GM19372 (cell line): ENCODE results near the gene BSX.

ENCODE experiments used
- ATAC-seq: cut with Tn5 transposase; IDR thresholded peaks from one replicate; pipeline ENCODE4 v1.9.1; 2021; ENCODE audit warnings: mild to moderate bottlenecking, low read depth, moderate library complexity; ENCODE audit not compliant: unreplicated experiment

BSX gene

DNA sequence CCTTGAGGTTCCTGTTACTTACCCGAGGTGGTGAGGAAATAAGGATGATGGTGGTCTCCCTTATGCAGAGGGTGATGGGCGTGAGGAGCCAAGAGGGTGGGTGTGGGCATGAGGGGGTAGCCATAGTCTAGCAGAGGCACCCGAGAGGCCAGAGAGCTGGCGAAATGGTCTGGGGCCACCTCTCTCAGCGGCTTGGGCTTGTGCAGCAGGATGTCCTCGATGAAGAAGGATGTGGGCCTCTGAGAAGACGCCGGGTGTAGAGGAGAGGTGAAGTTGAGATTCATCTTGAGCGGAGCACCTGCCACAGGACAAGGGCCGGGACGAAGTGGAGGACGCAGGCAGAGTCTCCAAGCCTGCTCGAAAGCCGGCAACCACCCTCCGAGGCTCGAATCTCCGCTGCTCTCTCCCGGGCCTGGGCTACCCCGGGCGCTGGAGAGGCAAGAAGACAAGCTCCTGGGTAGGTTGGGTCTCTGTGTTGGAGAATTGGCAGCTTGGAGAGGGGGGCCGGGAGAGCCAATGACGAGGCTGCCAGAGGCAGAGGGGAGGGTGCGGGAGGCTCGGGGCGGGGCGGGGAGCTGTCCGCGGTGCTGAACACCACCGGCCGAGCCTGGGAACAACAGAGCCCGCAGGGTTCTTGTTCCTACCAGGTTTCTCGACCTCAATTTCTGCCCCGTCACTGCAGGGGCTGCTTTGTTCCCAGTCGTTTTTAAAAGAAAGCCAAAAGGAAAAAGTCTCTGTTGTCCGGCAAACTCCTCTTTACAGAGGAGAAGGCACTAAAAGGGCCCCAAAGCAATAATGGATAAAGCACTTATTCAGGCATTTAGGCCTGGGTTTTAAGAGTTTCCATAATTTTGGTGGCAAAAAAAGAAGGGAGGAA, at the start of gene BSX:
Gene BSX, minus strand, starts transcription at position 447 of the 877 bp plus-strand sequence. Its CDS starts 163 bp downstream, at position 284.
- ATAC-seq = no peak

DNA sequence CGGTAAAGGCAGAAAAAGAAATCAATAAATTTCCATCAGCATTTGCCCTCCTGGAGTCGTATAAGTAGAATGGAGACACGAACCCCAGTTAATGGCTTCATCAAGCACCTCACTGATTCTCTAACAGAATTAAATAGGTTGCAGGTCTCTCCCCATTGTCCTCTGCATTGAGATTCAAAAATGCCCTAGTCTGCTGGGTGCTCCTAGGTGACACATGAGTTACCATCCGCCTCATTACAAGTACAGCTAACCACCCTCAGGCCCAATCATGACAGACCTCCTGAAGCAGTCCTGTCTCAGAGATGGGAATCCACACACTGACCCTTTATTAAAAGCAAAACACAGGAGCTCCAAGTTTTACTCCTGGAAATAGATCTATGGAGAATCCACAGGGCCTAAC, 48.9 kb upstream of the BSX start:
- ATAC-seq = no peak

GRCh38 chr11:123020968-123021367, 39.3 kb upstream of the BSX start:
- peak; percentile 61 for ATAC-seq

DNA sequence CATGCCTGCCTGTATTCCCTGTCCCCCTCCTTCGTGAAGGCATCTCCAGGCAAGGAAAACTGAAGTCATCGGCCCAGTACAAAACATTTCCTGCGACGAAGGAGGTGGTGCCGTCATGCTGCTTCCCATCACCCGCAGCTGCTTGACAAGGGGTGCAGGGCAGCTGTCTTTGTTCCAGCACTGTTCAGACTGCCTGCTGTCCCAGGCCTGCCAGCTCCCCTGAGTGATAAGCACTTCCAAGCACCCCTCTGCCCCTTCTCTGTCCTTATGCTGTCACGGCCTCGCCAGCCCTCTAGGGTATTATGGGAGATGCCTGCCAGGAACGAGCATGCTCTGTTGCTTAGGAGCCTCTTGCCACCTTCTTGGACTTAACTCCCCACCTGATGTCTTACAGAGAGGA, 37.1 kb upstream of the BSX start:
- no peak for ATAC-seq

GRCh38 chr11:123011510-123011909, 29.9 kb upstream of the BSX start:
- ATAC-seq = no peak

DNA sequence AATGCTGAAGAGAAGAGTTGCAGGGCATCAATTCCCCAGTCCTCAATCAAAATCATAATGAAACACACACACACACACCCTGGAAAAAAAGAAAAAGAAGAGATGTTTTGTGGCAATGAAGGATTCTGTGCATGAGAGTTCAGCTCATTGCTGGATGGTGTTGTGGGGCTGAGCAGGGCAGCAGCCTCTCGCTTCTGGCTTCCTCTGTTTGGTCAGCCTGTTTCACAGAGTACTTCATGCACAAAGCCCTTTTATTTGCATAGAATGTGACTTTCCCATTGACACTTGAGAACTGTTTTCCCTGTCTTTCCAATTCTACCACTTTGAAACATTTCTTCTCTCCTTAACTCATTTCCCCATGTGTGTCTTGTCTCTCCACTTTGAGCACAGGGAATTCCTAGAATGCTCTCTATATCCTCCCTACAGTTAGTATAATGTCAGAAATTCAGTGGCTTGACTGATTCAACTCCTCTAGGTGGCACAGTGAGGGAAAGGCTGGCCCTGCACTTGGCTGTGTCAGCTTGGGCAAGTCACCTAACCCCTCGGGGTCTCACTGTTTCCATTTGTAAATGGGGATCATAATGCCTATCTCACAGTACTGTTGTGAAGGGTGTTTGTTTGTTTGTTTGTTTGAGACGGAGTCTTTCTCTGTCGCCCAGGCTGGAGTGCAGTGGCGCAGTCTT, 25.4 kb upstream of the BSX start:
- no peak for ATAC-seq

DNA sequence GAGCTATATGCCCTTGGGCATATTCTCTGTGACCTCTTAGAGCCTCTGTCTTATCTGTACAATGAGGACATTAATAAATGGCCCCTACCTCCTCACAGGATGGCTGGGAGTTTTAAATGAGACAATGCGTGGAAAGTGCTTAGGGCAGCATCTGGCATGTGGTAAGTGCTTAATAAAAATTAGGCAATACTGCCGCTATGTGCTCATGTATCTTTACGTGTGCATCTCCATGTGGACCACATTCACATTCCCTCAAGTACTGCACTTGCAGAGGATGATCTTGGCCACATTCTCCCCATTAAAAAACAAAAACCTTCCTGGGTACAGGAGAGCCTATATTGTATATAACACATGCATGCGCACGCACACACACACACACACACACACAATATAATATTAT, 19.1 kb upstream of the BSX start:
- ATAC-seq = no peak

DNA sequence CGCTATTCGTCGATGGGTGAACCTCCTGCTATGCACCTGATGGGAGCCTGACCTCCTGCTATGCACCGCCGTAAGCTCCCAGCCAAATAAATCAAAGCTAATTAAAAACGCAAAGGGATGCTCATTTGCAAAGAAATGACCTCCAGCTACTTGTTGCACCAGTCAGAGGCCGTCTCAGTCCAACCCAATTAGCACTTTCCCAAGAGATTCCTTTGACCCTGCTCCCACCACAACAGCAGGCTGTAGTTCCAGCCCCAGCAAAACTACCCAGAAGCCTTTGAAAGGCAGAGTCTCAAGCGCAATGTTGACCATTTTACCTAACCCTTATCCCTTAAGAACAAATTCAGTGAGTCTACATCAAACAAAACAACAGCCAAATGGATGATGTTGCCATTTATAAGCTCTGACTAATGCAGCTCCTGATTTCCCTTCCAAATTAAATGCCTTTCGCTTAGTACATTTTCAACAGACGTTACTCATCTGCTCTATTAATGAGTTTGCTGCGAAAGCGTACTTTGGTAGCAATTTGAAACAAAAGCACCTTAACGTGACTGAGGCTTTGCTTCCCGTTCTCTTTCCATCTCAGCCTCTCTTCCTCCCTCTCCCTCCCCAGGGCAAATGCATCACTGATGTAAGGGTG, 17.2 kb upstream of the BSX start:
- ATAC-seq = no peak

- no peak for ATAC-seq
Measured at GRCh38 chr11:122995526-122995925, 13.9 kb upstream of the BSX start.

GRCh38 chr11:122984186-122985011, 2.8 kb upstream of the BSX start:
- no peak for ATAC-seq

DNA sequence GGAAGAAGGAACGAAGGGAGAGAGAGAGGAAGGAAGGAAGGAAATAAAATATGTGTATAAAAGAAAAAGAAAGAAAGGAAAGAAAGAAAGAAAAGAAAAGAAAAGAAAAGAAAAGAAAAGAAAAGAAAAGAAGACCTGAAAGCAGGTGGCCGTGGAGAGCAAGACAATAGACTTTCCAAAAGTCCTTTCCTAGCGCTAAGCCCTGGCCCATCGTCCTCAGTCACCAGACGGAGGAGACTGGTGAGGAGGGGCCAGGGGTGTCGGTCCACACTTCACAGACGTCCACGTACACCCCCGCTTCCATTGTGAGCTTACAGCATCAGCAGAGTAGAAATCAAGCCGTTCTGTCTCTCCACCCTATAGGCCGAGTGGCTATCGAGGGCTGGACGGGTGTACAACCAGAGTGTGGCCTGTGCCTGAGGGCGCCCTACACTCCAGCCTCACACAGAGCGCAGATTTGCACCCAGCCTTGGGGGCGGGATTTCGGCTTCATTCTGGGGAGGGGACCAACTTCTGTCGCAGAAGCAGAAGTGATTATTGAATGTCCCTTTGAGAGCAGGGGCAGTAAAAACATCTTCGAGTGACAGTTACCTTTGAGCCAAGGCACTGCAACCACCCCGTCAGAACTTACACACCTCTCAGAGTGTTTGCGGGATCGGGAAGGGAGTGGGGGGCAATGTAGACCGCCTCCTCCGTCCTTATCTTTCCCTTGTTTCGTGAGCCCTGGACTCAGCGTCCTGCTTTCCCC, 2.0 kb upstream of the BSX start:
- no peak for ATAC-seq

GRCh38 chr11:122979815-122980595, 1.6 kb downstream of the BSX start:
- no peak for ATAC-seq

DNA sequence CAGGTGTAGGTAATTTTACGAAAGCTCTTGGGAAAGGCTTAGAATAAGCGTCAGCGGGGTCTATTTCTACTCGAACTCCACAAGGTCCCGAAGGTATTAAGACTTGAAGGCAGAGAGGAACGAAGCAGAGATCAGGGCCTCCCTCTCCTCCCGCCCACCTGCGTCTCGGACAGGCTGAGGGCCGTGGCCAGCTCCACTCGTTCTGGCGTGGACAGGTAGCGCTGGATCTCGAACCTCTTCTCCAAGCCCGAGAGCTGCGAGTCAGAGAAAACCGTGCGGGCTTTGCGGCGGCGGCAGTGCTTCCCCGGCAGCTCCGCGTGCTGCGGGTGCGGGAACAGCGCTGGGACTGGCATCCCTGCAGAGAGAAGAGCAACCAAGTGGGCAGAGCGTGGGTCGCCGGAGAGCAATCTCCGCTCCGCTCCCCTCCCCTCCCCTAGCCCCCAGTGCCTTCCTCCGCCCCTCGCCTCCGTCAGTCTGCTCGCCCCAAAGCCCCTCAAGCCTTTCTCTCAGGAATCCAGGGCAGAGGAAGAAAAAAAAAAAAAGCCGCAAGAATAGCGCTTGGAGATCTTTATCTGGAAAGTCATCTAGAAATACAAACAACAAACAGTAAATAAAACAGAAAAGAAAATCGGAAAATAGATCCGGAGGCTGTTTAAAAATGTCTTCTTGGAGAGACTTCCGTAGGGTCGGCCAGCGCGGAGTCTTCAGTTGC, 2.4 kb downstream of the BSX start:
- ATAC-seq = no peak

DNA sequence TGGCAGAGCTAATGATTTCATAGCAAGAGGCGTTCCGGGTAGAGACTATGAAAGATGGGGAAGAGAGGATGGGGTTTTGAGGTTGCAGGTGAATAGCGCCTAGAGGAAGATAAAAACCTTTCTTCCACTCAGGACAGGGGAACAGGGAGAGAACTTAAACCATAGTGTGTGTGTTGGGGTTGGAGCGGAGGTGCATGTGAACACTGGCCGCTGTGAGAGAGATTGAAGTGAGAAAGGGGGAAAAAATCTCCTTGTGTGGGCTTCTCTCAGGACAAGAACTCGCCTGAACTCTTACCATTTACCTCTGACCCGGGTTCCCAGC, 3.4 kb downstream of the BSX start:
- ATAC-seq = no peak

- ATAC-seq = no peak
Measured at GRCh38 chr11:122977470-122978298, 4.0 kb downstream of the BSX start.

GRCh38 chr11:122976734-122977469, 4.7 kb downstream of the BSX start:
- ATAC-seq = no peak

DNA sequence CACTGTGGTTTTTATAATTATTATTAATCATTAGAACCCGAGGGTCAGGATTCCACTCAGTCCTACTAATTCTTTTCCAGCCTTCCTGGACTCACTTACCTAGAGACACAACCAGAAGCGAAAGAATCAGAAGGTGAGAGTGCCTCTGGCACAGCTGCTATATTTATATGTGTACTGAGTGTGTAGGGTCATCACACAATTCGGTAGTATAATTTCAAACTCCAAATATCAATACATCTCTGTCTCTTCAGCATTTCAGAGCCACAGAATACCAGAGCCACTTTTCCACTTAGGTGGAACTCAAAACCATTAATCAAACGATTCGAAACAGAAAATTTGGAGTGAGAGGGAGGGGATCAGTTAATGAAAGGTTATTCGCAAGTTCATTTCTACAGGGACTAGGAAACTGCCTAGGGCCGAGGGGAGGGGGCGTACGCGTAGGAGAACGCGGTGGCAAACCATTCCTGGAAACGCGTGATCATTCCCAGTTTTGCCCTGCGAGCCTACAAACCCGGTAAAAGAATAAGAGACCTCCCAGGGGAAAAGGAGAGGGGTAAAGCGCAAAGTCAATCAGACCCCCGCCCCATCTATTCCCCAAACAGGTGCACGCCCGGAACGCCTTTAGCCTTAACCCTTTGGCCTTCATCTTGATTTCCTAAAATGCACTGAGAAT, 5.4 kb downstream of the BSX start:
- ATAC-seq = no peak
